Gastroesophageal sphincter (tissue), 3 donors: ENCODE measurements around the gene PMF1.

Source experiments
- CTCF ChIP-seq, 4 experiments: fragments of 200-600 bp in 2 of 4; fragments of 450-650 bp in 2 of 4; sonication (generic) in 1 of 4; IDR thresholded peaks; one replicate each; pipeline ENCODE4 v1.5.1; 2017 to 2019; ENCODE audit warnings: antibody characterized with exemption in 4 of 4, mild to moderate bottlenecking in 2 of 4, moderate library complexity in 2 of 4
- EP300 ChIP-seq: sonication (generic); formaldehyde crosslinking; IDR thresholded peaks from one replicate; pipeline ENCODE4 v1.6.1; 2017; ENCODE audit warnings: antibody characterized with exemption, mild to moderate bottlenecking
- POLR2A ChIP-seq, 2 donors: fragments of 450-650 bp; IDR thresholded peaks; one replicate each; pipeline ENCODE4 v1.6.1; 2017; ENCODE audit warnings: antibody characterized with exemption in 2 of 2, mild to moderate bottlenecking in 2 of 2, moderate library complexity in 1 of 2
- POLR2AphosphoS5 ChIP-seq: sonication (generic); formaldehyde crosslinking; IDR thresholded peaks from one replicate; pipeline ENCODE4 v1.6.1; 2017; ENCODE audit warnings: antibody characterized with exemption

- no peak for TF ChIP-seq CTCF (IDR thresholded peaks at IDR 0.05)
- TF ChIP-seq POLR2AphosphoS5, result no peak
- TF ChIP-seq POLR2A (IDR thresholded peaks at IDR 0.05), result no peak
- no peak for TF ChIP-seq EP300
Observed at GRCh38 chr1:156241926-156242325, 29.1 kb downstream of the PMF1 start, which contains the start of gene BGLAP.
